Stimulated activated CD8-positive, alpha-beta memory T cell treated with anti-CD3 and anti-CD28 coated beads, Interleukin-4, amount 100 ng/mL, for 4 hours (primary cell): Measurements from ENCODE around the gene HOXC4.

Experiments
- DNase-seq, 2 donors: peaks; one replicate each; pipeline ENCODE4 v3.0.0-alpha.2; 2020; ENCODE audit warnings: low read depth in 2 of 2, low spot score in 1 of 2

The HOXC4 gene

DNA sequence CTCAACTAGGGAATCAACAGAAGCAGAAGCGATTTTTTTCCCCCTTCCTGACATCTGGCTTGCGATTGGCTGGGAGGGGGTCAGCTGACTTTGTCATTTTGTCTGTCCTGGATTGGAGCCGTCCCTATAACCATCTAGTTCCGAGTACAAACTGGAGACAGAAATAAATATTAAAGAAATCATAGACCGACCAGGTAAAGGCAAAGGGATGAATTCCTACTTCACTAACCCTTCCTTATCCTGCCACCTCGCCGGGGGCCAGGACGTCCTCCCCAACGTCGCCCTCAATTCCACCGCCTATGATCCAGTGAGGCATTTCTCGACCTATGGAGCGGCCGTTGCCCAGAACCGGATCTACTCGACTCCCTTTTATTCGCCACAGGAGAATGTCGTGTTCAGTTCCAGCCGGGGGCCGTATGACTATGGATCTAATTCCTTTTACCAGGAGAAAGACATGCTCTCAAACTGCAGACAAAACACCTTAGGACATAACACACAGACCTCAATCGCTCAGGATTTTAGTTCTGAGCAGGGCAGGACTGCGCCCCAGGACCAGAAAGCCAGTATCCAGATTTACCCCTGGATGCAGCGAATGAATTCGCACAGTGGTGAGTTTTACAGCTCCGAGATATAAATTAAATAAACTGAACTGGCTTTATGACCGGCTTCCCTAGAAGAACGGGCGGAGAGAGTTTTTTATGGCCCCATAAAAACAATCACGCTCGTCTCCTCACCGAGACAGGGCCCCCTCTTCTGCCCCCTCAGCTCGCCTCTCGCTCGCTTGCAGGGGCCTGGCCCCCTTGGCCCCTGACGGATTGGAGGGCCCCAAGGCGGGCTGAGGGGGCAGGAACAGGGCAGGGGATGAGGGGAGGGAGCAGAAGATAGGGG lies 25.1 kb upstream of the HOXC4 start, which contains the start of gene HOXC6:
HOXC6 (plus strand) TSS at position 127 of the 888 bp plus-strand sequence; CDS start at position 209, 82 bp downstream.
- no peak for DNase-seq

DNA sequence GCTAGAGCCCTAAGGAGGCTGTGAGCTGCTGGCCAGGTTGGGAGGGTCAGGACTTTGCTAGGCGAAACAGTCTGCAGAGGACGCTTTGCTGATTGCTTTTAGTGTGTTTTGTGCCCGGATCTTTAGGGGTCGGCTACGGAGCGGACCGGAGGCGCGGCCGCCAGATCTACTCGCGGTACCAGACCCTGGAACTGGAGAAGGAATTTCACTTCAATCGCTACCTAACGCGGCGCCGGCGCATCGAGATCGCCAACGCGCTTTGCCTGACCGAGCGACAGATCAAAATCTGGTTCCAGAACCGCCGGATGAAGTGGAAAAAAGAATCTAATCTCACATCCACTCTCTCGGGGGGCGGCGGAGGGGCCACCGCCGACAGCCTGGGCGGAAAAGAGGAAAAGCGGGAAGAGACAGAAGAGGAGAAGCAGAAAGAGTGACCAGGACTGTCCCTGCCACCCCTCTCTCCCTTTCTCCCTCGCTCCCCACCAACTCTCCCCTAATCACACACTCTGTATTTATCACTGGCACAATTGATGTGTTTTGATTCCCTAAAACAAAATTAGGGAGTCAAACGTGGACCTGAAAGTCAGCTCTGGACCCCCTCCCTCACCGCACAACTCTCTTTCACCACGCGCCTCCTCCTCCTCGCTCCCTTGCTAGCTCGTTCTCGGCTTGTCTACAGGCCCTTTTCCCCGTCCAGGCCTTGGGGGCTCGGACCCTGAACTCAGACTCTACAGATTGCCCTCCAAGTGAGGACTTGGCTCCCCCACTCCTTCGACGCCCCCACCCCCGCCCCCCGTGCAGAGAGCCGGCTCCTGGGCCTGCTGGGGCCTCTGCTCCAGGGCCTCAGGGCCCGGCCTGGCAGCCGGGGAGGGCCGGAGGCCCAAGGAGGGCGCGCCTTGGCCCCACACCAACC lies 23.9 kb upstream of the HOXC4 start:
- no peak for DNase-seq

DNA sequence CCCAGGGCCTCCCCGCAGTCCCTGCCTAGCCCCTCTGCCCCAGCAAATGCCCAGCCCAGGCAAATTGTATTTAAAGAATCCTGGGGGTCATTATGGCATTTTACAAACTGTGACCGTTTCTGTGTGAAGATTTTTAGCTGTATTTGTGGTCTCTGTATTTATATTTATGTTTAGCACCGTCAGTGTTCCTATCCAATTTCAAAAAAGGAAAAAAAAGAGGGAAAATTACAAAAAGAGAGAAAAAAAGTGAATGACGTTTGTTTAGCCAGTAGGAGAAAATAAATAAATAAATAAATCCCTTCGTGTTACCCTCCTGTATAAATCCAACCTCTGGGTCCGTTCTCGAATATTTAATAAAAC lies 23.2 kb upstream of the HOXC4 start:
- no peak for DNase-seq

DNA sequence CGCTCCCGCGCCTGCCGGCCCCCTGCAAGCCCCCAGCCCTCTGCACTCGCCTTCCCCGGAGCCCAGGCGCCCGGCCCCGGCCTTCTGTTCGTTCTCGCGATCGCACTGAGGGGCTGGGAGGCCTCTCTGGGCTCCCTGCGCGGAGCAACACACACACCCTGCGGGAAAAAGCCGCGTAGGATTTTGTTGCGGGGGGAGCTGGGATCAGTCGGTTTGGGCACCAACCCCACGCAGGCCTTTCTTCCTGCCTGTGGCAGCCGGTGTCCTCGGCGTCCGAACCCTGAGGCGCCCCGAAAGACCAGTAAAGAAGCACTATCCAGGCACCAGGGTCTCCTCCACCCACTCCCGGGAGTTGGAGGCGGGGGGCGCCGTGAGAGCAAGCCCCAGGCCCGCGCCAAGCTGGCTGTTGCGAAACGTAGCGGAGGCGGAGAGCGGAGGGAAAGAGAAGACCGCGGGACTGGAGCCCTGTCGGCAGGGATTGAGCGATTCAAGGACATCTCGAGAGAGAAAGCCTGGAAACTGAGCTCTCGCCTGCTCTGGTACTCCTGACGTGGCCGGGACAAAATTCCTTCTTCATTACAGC lies 22.7 kb upstream of the HOXC4 start:
- no peak for DNase-seq

DNA sequence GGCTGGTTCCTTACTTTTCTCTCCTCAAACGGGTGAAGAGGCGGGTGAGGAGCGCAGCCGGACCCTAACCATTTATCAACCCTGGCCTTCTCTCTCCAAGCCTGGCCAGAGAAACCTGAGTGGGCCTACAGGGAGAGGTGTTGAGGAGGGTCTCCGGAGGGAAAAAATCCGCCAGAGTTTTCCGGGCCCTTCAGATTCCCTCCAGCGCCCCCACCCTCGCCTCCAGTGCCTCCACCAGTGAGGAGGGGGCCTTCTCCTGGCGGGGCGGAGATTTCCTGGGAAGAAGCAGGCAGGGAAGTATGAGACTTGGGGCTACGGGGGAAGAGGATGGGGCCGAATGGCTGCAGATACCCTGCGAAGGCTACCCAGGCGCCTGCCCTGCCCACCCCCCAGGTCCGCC lies 22.2 kb upstream of the HOXC4 start:
- DNase-seq: no peak

DNA sequence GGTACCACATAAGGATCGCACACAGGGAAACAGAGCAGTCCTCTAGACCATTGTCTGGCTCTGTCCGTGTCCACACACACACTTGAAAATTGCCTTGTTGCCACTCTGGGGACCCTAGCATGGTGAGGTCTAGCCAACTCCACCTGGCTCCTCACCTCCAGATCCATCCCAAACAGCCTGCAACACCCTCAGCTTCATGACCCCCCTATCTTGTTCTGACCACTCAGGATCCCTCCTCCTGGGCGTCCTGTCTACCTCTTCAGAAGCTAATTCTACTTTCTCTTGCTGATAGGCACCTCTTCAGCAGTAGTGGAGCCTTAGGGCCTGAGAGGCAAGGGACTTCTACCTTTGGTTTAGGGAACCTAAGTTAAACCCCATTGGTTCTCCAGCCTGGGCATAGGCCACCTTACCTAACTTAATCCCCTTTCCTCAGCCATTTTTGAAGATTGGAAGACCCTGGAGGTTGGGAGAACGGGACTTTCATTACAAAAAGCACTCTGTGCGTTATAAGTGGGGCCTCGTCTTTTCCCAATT lies 21.5 kb upstream of the HOXC4 start:
- DNase-seq: no peak

DNA sequence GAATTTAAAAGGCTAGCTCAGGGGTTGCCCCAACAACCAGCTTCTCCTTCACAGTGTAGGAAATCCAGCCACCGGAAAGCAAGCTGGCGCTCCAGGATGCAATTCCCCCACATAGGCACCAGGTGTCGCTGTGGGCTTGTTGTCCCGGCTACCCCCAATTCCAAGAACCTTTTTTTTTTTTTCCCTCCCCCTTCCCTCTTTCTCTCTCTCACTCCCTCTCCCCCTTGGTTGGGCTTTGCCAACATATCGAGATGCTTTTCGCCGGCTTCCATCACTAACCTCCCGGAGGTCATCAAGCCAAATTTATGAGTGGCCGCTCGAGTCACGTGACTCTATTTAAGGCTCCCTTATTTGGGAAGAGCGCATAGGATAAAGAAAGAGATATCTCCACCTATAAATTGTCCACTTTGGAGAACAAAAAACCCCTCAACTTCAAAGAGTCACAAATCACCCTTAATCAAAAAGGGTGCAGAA lies 21.0 kb upstream of the HOXC4 start, which contains the start of gene HOXC5:
HOXC5 (plus strand) TSS at position 424 of the 474 bp plus-strand sequence. CDS start 73 bp downstream, outside the sequence.
- peak; percentile 24 to 27 for DNase-seq

DNA sequence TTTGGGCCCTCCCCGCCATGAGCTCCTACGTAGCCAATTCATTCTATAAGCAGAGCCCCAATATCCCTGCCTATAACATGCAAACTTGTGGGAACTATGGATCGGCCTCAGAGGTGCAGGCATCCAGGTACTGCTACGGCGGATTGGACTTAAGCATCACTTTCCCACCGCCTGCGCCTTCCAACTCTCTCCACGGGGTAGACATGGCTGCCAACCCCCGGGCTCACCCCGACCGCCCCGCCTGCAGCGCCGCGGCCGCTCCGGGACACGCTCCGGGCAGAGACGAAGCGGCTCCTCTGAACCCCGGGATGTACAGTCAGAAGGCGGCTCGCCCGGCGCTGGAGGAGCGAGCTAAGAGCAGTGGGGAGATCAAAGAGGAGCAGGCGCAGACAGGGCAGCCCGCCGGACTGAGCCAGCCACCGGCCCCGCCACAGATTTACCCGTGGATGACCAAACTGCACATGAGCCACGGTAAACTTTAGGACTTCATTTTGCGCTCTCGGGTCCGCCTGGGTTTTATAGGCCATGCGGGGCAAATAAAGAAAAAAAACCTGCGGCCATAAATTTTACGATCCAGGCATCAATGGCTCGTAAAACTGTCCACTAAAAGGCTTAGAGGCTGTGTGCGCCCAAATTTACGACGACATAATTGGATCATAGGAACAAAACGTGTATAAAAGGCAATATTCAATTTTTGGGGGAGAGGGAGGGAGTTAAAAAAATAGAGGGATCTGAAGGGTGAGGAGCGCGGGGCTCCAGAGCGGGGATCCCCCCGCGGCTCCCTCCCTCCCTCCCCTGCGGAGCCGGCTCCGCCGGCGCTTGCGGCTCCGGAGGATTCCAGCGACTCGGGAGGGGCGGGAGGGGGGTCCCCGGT lies 20.3 kb upstream of the HOXC4 start:
- DNase-seq: no peak

DNA sequence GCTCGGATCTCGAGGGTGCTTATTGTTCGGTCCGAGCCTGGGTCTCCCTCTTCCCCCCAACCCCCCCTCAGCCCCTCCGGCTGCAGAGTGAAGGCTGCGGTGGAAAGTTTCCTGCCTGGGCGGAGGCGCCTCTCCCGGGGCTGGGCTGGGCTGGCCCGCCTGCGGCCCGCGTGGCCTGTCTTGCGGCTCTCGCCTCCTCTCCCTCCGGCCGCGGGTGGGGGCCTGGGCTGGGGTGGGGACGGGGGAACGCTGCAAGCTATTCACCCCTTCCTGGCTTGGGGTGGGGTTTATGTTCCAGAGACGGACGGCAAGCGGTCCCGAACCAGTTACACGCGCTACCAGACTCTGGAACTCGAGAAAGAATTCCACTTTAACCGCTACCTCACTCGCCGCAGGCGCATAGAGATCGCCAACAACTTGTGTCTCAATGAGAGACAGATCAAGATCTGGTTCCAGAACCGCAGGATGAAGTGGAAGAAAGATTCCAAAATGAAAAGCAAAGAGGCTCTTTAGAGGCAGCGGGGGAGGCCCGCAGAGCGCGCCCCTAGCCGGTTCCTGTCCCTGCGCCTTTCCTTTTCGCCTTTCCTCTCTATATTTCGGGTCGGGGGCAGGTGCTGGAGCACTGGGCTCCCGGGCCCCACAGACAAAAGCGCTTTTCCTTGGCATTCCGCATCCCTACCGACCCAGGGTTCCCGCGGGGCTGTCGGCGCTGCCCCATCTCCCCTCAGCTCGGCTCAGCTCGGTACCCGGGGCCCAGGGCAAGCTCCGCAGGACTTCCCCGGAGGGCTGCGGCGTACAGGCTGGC lies 19.5 kb upstream of the HOXC4 start:
- no peak for DNase-seq

DNA sequence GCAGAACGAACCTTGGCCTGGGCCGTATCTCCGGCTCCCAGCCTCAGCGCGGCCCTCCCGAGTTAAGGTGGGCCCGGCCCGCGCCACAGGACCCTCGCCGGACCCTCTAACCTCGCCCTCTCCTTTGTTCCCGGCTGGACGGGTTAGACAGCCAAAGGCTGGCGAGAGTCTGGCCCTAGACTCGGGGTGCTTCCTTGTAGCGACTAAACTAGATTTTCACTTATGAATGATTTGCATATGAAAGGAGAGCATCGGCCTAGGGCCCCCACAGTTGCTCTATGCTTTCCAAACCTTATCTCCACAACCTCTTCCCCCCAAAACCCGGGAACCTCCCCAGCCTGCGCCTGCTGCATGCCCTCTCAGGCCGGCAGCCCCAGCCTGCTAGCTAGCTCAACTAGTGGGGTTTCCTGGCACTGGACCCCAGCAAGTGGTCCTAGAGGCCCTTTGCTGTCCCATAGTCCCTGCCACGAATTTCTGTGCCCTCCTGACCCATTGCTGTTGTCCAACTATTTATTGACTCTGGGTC lies 18.8 kb upstream of the HOXC4 start:
- DNase-seq: no peak

DNA sequence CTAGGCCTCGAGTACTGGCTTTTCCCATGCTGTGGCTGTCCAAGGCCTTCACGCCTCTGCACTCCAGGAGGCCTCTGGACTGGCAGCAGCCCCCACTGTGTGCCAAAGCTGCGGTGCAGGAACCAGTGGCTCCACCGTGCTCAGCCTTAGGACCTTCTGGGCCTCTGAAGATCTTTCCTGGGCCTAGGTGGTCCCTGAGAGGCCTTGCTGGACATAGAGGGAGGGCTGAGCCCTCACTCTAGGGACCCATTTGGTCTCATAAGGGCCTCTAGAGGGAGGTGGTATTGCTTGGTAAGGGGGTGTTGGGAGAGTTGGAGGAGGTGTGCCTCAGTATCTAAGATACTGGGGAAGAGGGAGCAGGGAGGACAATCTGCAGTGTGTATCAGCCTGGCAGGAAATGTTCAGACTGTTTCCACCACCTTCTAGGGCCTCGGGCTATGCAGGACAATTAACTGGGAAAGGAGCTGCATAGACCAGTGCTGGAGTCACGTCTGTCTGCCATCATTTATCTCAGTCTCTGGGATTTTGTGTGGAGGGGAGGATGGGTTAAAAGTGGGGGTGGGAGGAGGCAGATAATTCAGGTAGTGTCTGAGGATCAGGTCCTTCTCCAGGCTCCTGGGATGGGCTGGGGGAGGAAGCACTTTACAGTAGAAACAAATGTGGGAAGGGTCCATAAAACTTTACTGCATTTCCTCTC lies 17.9 kb upstream of the HOXC4 start:
- no peak for DNase-seq

DNA sequence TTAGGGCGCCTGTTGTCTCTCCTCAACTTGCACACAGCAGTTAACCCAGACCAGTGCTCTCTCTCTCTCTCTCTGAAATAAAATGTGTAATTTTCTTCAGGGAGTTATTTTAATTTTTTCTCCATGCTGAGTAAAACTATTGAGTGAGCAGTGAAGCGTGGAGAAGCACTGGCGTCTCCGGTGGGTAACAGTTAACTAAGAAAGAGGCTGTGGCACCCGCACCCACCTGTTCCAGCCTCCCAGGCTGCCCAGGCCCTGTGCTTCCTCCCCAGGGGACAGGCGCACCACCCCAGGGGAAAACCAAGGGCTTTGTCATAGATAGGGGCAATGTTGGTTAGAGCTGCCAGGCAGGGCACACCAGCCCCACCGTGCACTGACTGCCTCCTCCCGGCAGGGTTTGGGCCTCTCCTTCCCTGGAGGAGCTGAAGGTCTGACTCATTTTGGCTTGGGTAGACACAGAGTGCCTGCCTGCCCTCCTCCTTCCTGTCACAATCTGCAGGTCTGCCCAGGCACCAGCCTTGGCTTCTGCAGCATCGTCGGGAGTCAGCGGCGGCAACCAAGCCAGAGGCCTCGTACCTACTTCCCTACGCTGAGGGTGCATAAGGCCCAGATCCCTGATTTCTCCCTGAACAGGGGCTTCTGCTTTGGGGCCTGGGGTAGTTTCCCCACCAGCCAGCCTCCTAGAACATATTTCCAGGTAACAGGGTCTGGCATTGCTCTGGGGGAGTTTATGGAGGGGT lies 16.8 kb upstream of the HOXC4 start:
- no peak for DNase-seq

DNA sequence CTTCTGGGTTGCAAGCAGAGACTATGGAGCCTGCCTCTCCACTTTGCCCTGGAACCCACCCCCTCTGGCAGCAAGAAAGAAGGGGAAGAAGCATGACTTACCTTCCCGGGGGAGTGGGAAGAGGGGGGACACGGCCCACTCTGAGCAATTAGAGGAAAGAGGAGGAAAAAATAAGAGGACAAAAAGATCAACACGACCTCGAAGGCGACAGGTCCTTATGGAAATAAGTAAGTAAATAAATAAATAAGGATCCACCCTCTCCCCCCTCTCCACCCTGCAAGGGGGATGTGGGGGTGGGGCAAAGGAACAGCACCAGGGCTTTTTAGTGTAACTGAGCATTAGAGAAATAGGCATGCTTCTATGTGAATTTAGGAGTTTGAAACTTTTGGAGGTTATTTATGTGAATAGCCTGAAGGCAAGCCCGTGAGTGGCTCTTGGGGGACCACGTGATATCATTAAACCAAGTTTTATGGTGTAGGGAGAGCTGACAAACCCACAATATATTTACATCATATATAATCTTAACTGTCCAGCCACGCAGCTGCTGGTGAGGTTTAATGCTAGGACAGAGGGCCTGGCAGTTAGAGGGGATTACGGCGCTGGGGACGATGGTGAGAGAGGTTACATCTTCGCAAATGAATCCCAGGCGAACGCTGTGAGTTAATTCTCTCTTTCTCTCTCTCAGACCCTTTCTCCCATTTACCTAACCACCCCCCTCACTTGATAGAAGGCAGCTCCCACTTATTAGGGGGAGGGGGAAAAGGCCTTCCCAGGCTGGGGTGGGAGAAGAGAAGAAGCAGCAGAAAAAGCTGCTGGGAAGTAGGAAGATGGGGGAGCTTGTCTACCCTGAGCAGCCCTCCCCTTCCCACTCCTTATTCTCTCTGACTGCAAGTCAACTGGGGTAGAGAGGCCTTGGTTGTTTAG lies 16.0 kb upstream of the HOXC4 start:
- no peak for DNase-seq

DNA sequence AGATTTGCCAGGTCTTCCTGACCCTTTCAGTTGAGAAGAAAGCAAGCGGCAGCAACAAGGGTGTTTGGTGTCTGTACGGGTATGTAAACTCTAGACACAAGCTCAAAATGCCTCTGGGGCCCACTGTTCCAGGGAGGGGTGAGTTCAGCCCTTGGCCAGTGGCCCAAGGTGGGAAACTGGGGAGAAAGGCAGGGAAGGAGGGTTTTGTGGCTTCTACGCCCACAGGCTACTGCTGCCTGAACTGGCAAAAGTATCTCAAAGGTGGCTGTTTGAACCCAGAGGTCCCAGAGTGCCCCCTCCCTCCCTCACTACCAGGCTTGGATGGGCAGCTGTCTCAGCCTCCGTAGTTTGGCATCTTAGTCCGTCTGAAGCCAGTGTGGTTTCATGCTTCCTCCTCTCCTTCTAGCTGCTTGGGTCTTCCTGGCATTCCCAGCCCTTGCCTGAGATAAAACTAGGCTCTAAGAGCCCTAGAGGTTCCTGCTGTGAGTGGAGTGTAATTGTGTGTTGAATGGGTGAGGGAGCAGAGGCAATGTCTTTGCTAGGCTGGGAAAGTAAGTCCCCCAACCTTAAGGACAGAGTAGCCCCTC lies 15.3 kb upstream of the HOXC4 start:
- no peak for DNase-seq

DNA sequence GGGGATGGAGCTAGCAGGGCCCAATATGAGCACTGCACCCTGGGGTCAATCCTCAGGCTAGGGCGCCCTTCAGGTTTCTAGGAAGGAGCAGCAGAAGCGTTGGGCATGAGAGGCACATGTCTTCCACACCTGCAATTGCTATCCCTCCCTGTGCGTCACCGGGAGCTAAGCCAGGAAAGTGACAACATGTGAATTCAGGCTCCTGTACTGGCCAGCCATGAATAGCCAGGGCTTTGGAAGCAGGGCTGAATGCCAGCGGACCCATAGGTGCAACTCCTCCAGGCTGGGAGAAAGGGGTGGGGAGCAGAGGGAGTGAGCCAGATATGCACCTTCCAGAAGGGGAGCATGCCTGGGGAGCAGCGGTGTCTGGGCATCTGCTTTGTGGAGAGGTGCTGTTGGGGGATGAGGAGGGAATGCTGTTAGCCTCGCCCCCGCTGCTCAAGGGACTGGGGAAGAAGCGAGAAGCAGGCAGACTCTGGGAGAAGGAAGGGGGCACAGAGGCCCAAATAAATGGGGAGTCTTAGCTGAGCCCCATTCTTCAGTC lies 14.7 kb upstream of the HOXC4 start:
- no peak for DNase-seq
